ENCODE measurements around the gene PRRC1. TPM values are rescaled to one million over a fixed set of nuclear protein-coding genes. Genes with fewer than 3 reads are reported as not detected.

Gene PRRC1
- total RNA-seq, 1 experiment from 2014 or later = 53.2 TPM

DNA sequence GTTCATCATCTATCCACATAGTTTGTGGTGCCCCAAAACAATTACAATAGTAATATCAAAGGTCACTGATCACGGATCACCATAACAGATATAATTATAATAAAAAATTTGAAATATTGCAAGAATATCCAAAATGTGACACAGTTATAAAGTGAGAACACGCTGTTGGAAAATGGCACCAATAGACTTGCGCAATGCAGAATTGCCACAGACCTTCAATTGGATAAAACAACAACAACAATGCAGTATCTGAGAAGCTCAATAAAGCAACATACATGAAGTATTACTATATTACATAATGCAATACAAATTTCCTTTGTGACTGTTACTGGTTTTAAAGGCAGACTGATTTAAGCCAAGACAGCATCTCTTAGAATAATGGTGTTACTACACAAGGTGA lies 44.7 kb upstream of the PRRC1 start:
- RAD21 ChIA-PET (ENCODE audit: low non-redundant PET in 1 of 2, low total read pairs in 2 of 2, uncharacterized antibody in 2 of 2, unreplicated experiment in 2 of 2) = no interaction called here
- Histone ChIP-seq H3K4me1 (ENCODE audit: control insufficient read depth in 1 of 2, insufficient read depth in 2 of 2, low read length in 2 of 2) (no peaks in the 10 kb centered on the region), H3K4me2 (ENCODE audit: low read length) (no peak overlapping the region), H3K27me3 (ENCODE audit: insufficient read depth, low read length) (no peaks in the 10 kb centered on the region), H4K20me1 (ENCODE audit: insufficient read depth) (no peaks in the 10 kb centered on the region), H3K9ac (ENCODE audit: low read length) (no peak overlapping the region), H2AFZ (ENCODE audit: low read depth, low read length, poor library complexity, severe bottlenecking) (no peak overlapping the region), H3K4me3 (replicated peaks in 1 of 2; ENCODE audit: low read depth in 1 of 2, low read length in 2 of 2) (no peak overlapping the region), H3K36me3 (ENCODE audit: control insufficient read depth in 1 of 2, insufficient read depth in 2 of 2, low read length in 2 of 2) (no peaks in the 10 kb centered on the region), H3K9me3 (ENCODE audit: control insufficient read depth in 1 of 2, insufficient read depth in 1 of 2, low read depth in 1 of 2, low read length in 2 of 2) (no peaks in the 10 kb centered on the region), H3K9me2 (ENCODE audit: insufficient read depth) (no peaks in the 10 kb centered on the region), H3K27ac (ENCODE audit: low read depth, low read length) (no peak overlapping the region), H3K79me2 (ENCODE audit: insufficient read depth, low read length) (no peaks in the 10 kb centered on the region)
- no peak for DNase-seq (ENCODE audit: low read depth, low spot score)
- POLR2A ChIA-PET = no interaction called here
- no peak for TF ChIP-seq ZFX (IDR thresholded peaks at IDR 0.05)
- no peak for TF ChIP-seq MAX (IDR thresholded peaks at IDR 0.05)
- no peak for TF ChIP-seq JUND (IDR thresholded peaks at IDR 0.05)
- no peak for TF ChIP-seq POLR2A (IDR thresholded peaks at IDR 0.05; ENCODE audit: borderline replicate concordance, extremely low read depth, insufficient read depth, insufficient read length)
- TF ChIP-seq CBX3 (IDR thresholded peaks at IDR 0.05; ENCODE audit: low read depth) = no peak
- TF ChIP-seq SIN3A (IDR thresholded peaks at IDR 0.05; ENCODE audit: low read depth) = no peak
- TF ChIP-seq ELF1 (IDR thresholded peaks at IDR 0.05; ENCODE audit: borderline replicate concordance, low read depth) = no peak
- TF ChIP-seq ZNF274 (IDR thresholded peaks at IDR 0.05; ENCODE audit: low read depth, low read length) = no peak
- no peak for TF ChIP-seq CEBPB (IDR thresholded peaks at IDR 0.05; ENCODE audit: low read depth)
- no peak for TF ChIP-seq REST (IDR thresholded peaks at IDR 0.05; ENCODE audit: low read depth)
- TF ChIP-seq, protein P1, sequence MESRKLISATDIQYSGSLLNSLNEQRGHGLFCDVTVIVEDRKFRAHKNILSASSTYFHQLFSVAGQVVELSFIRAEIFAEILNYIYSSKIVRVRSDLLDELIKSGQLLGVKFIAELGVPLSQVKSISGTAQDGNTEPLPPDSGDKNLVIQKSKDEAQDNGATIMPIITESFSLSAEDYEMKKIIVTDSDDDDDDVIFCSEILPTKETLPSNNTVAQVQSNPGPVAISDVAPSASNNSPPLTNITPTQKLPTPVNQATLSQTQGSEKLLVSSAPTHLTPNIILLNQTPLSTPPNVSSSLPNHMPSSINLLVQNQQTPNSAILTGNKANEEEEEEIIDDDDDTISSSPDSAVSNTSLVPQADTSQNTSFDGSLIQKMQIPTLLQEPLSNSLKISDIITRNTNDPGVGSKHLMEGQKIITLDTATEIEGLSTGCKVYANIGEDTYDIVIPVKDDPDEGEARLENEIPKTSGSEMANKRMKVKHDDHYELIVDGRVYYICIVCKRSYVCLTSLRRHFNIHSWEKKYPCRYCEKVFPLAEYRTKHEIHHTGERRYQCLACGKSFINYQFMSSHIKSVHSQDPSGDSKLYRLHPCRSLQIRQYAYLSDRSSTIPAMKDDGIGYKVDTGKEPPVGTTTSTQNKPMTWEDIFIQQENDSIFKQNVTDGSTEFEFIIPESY (IDR thresholded peaks at IDR 0.05; ENCODE audit: extremely low read depth, insufficient replicate concordance, low read length) = no peak
- no peak for TF ChIP-seq EZH2 (IDR thresholded peaks at IDR 0.05)
- TF ChIP-seq SRF (IDR thresholded peaks at IDR 0.05; ENCODE audit: low read depth) = no peak
- no peak for TF ChIP-seq YY1 (IDR thresholded peaks at IDR 0.05; ENCODE audit: extremely low read depth, insufficient replicate concordance, low read depth, low read length)
- intact Hi-C loops (cut with micrococcal nuclease) = no loop called here
- BruUV-seq (replicated peaks) = no TSS peak
- CTCF ChIA-PET = interaction anchor here (2.7 kb wide), 1 partner anchor 20 kb away, joined by 13 read pairs; no protein-coding TSS in a partner anchor
- no peak for ATAC-seq

Measured in HCT116 (cell line).